Stimulated activated CD4-positive, alpha-beta T cell treated with anti-CD3 and anti-CD28 coated beads, Interleukin-4, amount 100 ng/mL, for 48 hours (primary cell): Measurements from ENCODE around the gene AK6.
"Not testable (repeated sequence)": the region's sequence is repeated elsewhere in the genome, so short reads cannot be mapped to it uniquely, and the experiment has no call there.

Source experiments
- DNase-seq, 2 donors: peaks; one replicate each; pipeline ENCODE4 v3.0.0-alpha.2; 2020; ENCODE audit warnings: low read depth in 2 of 2

AK6 gene

GRCh38 chr5:69369340-69370121, at the start of gene AK6, which contains the start of the genes RAD17 and TAF9:
TSS of gene AK6 (minus strand) at chr5:69369520. CDS start at chr5:69369490, 30 bp downstream.
TSS of gene RAD17 (plus strand) at chr5:69369818. CDS start at chr5:69372209, 2,391 bp downstream.
TSS of gene TAF9 (minus strand) at chr5:69369520. CDS start at chr5:69365737, 3,783 bp downstream.
- DNase-seq, result peak; percentile 86 to 89

GRCh38 chr5:69418554-69418953, 49.2 kb upstream of the AK6 start:
- no peak for DNase-seq

DNA sequence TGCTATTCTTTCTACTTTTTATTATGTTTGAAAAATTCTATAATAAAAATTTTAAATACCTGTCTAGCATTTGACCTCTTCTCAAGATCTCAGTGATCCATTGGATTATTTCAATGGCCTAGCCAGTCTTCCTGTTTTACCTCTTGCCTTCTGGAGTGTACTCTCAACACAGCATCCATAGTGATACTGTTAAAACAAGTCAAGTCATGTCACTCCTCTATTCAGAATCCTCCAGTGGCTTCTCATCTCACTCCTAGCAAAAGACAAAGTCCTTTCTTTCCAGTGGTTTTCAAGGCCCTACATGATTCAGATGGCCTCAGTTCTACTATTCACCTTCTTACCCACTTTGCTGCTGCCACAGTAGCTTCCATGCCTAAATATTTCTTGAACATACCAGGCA, 47.4 kb upstream of the AK6 start:
- DNase-seq, result no peak

DNA sequence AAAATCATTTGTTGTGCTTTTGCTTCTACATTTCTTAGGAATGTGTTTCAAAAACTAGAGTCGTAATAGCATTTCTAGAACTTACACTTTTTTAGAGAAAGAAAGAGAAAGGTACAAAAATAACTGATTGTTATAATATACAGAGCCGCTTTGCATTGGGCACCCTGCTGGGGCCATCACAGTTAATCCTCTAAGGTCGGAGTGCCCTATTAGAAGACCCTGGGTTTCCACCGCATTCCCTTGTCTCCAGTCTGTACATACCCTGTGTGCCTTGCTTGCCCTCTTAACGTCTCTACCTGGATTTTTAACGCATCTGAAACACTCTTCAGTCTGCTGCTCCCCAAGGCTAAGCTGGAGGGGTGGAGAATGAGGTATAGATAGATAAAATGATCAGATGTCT, 46.9 kb upstream of the AK6 start:
- DNase-seq, result no peak

- no peak for DNase-seq
Observed at GRCh38 chr5:69415584-69415958, 46.3 kb upstream of the AK6 start.

- DNase-seq, result peak; percentile 23 to 32
Observed at GRCh38 chr5:69414885-69415583, 45.7 kb upstream of the AK6 start, which contains the start of gene MARVELD2. TSS of gene MARVELD2 (plus strand) at chr5:69415116. CDS start at chr5:69419386, 4,270 bp downstream.

GRCh38 chr5:69404659-69405330, 35.5 kb upstream of the AK6 start:
- no peak for DNase-seq

- no peak for DNase-seq
Observed at GRCh38 chr5:69378376-69378775, 9.1 kb upstream of the AK6 start.

GRCh38 chr5:69374911-69375446, 5.7 kb upstream of the AK6 start:
- no peak for DNase-seq

DNA sequence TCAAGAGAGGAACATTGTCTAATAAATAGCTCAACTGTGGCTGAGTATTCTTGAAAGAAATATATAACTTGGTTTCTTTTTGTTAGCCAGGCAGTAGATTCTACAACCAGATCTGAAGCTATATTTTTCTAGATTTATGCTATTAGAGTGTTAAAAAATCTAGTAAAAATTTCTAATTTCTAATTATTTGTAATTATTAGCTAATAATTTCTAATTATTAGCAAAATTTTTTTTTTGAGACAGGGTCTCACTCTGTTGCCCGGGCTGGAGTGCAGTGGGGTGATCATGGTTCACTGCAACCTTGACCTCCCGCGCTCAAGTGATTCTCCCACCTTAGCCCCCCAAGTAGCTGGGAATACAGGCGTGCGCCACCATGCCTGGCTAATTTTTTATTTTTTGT, 3.1 kb upstream of the AK6 start:
- DNase-seq, result no peak

- DNase-seq, result not testable (repeated sequence)
Observed at GRCh38 chr5:69370335-69370734, 1.0 kb upstream of the AK6 start.

- DNase-seq, result no peak
Observed at GRCh38 chr5:69368458-69369339, 621 bp downstream of the AK6 start.

DNA sequence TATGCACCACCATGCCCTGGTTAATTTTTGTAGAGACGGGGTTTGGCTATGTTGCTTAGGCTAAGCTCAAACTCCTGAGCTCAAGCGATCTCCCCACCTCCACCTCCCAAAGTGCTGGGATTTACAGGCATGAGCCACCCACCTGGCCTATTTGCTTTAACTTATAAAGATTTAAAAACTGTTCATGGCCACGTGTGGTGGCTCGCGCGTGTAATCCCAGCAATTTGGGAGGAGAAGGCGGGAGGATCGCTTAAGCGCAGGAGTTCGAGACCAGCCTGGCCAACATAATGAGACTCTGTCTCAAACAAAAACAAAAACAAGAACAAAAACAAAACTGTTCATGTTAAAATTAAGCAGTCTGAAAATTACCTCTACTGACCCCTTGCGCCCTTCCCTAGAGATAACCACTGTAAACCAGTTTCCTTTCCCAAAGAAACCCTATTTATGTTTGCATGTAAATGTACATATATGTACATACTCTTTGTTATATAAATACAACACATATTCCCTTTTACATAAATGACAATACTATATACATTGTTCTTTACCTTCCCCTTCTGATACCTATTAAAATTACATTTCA, 1.5 kb downstream of the AK6 start:
- DNase-seq, result no peak

GRCh38 chr5:69364850-69365249, 4.5 kb downstream of the AK6 start:
- no peak for DNase-seq

DNA sequence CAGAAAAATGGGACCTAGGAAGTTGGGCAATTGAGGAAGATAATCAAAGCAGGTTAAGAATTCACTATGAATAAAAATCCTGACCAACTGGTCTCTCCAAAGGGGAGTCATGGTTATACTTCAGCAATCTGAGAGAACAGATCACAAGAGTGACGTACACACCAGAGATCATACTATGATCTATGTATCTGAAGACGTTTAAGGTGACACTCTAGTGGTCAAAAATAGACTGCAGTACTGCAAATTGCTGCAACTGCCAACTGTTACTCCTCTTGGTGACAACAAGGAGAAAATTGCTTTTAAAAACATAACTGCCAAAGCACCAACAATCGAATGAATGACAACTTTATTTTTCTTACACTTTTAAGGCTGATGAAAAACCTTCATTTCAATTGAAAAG, 4.9 kb downstream of the AK6 start:
- DNase-seq, result no peak

- no peak for DNase-seq
Observed at GRCh38 chr5:69360442-69360841, 8.9 kb downstream of the AK6 start.

GRCh38 chr5:69359699-69360098, 9.6 kb downstream of the AK6 start:
- DNase-seq, result no peak

DNA sequence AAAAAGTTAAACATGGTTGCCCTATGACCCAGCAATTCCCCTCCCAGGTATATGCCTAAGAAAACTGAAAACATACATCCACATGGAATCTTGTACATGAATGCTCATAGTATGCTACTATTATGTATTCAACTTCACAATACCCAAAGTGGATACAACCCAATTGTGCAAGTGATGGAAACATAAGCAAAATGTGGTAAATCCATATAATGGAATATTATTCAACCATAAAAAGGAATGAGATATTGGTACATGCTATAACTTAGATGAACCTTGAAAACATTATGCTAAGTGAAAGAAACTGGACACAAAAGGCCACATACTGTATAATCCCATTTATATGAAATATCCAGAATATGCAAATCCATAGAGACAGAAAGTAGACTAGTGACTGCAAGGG, 18.7 kb downstream of the AK6 start:
- no peak for DNase-seq

GRCh38 chr5:69343083-69343482, 26.2 kb downstream of the AK6 start:
- no peak for DNase-seq

DNA sequence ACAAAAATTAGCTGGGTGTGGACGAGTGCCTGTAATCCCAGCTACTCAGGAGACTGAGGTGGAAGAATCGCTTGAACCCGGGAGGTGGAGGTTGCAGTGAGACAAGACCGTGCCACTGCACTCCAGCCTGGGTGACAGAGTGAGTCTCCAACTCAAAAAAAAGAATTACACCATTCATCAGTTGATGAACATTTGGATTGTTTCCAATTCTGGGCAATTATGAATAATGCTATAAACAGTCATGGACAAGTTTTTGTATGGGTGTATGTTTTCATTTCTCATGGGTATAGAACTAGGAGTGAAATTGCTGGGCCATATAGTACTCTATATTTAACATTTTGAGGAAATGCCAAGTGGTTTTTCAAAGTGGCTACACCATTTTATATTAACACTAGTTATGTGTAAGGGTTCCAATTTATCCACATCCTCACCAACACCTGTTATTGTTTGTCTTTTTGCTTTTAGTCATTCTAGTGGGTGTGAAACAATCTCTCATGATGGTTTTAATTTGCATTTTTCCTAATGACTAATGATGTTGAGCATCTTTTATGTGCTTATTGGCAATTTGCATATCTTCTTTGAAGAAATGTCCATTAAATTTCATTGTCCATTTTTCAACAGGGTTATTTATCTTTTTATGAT, 27.7 kb downstream of the AK6 start:
- DNase-seq, result no peak
